H1 (cell line): ENCODE measurements around the gene ZNF212. TPM values are rescaled to one million over a fixed set of nuclear protein-coding genes. Genes with fewer than 3 reads are reported as not detected.

Source experiments
- CBX5 ChIP-seq: fragments of 300-800, 300-1000 bp; sonication (generic); IDR thresholded peaks from 2 replicates; pipeline ENCODE4 v1.7.1; 2016; ENCODE audit warnings: antibody characterized with exemption, low read length, low read depth
- TAF7 ChIP-seq: optimal IDR thresholded peaks from 2 replicates; pipeline ENCODE3; 2011; ENCODE audit warnings: low read depth, mild to moderate bottlenecking, inconsistent platforms, low read length, moderate library complexity, borderline replicate concordance
- polyA plus RNA-seq, 7 experiments: library from polyadenylated mRNA; depleted of rRNA in 3 of 7; stranded (reverse) in 5 of 7; unstranded in 2 of 7; fragments of >200 nt in 5 of 7; fragments of 200-250 nt in 2 of 7; gene quantifications; 1 replicate in 5 of 7; 2 replicates in 1 of 7; 4 replicates in 1 of 7; pipeline versions ENCODE4 v1.2.1 to v1.2.3, GENCODE V29; 2011 to 2013; ENCODE audit warnings: missing spikeins in 2 of 7, mixed read lengths in 2 of 7
- total RNA-seq: library from RNA; stranded (reverse); fragmentation: NEBNext Ultra II Directional; extraction: Animal tissue kit (Norgen Biotek cat#: 25700); gene quantifications from 2 replicates; pipeline ENCODE4 v1.2.1, GENCODE V29; 2021
- TF ChIP-seq, protein P1 (sequence below): fragments of 300-600 bp; sonication (generic); IDR thresholded peaks from 2 replicates; pipeline ENCODE4 v1.7.1; 2012; ENCODE audit warnings: low read length, moderate library complexity, mild to moderate bottlenecking, inconsistent platforms; ENCODE audit not compliant: insufficient replicate concordance
- TF ChIP-seq, protein P2 (sequence below): IDR thresholded peaks from 2 replicates; pipeline ENCODE4 v1.6.1; 2012; ENCODE audit warnings: inconsistent platforms

The ZNF212 gene
- total and polyA plus RNA-seq, 2 of the 8 experiments (the other 6 are each of a cell fraction or from before 2014, with no cell fraction given), result 6.7 to 19.3 TPM

DNA sequence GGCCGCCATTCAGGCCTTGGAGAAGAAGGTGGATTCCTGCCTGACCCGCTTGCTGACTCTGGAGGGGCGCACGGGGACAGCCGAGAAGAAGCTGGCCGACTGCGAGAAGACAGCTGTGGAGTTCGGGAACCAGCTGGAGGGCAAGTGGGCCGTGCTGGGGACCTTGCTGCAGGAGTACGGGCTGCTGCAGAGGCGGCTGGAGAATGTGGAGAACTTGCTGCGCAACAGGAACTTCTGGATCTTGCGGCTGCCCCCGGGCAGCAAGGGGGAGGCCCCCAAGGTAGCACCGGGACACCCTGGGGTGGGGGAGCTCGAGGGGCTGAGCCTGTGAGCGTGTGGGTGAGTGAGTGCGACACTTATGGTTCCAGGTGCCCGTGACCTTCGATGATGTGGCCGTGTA lies 27.0 kb downstream of the ZNF212 start (continued):
- TF ChIP-seq, protein P1, sequence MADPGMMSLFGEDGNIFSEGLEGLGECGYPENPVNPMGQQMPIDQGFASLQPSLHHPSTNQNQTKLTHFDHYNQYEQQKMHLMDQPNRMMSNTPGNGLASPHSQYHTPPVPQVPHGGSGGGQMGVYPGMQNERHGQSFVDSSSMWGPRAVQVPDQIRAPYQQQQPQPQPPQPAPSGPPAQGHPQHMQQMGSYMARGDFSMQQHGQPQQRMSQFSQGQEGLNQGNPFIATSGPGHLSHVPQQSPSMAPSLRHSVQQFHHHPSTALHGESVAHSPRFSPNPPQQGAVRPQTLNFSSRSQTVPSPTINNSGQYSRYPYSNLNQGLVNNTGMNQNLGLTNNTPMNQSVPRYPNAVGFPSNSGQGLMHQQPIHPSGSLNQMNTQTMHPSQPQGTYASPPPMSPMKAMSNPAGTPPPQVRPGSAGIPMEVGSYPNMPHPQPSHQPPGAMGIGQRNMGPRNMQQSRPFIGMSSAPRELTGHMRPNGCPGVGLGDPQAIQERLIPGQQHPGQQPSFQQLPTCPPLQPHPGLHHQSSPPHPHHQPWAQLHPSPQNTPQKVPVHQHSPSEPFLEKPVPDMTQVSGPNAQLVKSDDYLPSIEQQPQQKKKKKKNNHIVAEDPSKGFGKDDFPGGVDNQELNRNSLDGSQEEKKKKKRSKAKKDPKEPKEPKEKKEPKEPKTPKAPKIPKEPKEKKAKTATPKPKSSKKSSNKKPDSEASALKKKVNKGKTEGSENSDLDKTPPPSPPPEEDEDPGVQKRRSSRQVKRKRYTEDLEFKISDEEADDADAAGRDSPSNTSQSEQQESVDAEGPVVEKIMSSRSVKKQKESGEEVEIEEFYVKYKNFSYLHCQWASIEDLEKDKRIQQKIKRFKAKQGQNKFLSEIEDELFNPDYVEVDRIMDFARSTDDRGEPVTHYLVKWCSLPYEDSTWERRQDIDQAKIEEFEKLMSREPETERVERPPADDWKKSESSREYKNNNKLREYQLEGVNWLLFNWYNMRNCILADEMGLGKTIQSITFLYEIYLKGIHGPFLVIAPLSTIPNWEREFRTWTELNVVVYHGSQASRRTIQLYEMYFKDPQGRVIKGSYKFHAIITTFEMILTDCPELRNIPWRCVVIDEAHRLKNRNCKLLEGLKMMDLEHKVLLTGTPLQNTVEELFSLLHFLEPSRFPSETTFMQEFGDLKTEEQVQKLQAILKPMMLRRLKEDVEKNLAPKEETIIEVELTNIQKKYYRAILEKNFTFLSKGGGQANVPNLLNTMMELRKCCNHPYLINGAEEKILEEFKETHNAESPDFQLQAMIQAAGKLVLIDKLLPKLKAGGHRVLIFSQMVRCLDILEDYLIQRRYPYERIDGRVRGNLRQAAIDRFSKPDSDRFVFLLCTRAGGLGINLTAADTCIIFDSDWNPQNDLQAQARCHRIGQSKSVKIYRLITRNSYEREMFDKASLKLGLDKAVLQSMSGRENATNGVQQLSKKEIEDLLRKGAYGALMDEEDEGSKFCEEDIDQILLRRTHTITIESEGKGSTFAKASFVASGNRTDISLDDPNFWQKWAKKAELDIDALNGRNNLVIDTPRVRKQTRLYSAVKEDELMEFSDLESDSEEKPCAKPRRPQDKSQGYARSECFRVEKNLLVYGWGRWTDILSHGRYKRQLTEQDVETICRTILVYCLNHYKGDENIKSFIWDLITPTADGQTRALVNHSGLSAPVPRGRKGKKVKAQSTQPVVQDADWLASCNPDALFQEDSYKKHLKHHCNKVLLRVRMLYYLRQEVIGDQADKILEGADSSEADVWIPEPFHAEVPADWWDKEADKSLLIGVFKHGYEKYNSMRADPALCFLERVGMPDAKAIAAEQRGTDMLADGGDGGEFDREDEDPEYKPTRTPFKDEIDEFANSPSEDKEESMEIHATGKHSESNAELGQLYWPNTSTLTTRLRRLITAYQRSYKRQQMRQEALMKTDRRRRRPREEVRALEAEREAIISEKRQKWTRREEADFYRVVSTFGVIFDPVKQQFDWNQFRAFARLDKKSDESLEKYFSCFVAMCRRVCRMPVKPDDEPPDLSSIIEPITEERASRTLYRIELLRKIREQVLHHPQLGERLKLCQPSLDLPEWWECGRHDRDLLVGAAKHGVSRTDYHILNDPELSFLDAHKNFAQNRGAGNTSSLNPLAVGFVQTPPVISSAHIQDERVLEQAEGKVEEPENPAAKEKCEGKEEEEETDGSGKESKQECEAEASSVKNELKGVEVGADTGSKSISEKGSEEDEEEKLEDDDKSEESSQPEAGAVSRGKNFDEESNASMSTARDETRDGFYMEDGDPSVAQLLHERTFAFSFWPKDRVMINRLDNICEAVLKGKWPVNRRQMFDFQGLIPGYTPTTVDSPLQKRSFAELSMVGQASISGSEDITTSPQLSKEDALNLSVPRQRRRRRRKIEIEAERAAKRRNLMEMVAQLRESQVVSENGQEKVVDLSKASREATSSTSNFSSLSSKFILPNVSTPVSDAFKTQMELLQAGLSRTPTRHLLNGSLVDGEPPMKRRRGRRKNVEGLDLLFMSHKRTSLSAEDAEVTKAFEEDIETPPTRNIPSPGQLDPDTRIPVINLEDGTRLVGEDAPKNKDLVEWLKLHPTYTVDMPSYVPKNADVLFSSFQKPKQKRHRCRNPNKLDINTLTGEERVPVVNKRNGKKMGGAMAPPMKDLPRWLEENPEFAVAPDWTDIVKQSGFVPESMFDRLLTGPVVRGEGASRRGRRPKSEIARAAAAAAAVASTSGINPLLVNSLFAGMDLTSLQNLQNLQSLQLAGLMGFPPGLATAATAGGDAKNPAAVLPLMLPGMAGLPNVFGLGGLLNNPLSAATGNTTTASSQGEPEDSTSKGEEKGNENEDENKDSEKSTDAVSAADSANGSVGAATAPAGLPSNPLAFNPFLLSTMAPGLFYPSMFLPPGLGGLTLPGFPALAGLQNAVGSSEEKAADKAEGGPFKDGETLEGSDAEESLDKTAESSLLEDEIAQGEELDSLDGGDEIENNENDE, result no peak
- no peak for TF ChIP-seq CBX5
- no peak for TF ChIP-seq TAF7
- TF ChIP-seq, protein P2, sequence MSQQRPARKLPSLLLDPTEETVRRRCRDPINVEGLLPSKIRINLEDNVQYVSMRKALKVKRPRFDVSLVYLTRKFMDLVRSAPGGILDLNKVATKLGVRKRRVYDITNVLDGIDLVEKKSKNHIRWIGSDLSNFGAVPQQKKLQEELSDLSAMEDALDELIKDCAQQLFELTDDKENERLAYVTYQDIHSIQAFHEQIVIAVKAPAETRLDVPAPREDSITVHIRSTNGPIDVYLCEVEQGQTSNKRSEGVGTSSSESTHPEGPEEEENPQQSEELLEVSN, result no peak
